ENCODE data around the gene PLEKHA4. TPM values are rescaled to one million over a fixed set of nuclear protein-coding genes. Genes with fewer than 3 reads are reported as not detected.

The PLEKHA4 gene
- total and polyA plus RNA-seq, 9 of the 15 experiments (the other 6 are each of a cell fraction or from before 2014, with no cell fraction given) = 0.07 to 30.8 (median 11.4) TPM

GRCh38 chr19:48795055-48795684, 73.2 kb downstream of the PLEKHA4 start (continued):
- TF ChIP-seq CBX3 (IDR thresholded peaks at IDR 0.05; ENCODE audit: borderline replicate concordance in 1 of 2, low read length in 2 of 2) = peak in 1 of 2 experiments; percentile 77; a peak in 1 of 3 replicates
- TF ChIP-seq POLR2H (tag; IDR thresholded peaks at IDR 0.05; ENCODE audit: low read depth) = no peak
- peak; percentile 38; the same call in 1 of the 2 replicates for TF ChIP-seq NFE2 (IDR thresholded peaks at IDR 0.05; ENCODE audit: low read depth)
- no peak for TF ChIP-seq RBBP5 (IDR thresholded peaks at IDR 0.05; ENCODE audit: borderline replicate concordance, insufficient read depth, low read length, poor library complexity, severe bottlenecking)
- no peak for TF ChIP-seq BMI1 (IDR thresholded peaks at IDR 0.05; ENCODE audit: low read length)
- TF ChIP-seq BHLHE40 (IDR thresholded peaks at IDR 0.05; ENCODE audit: low read length) = peak; percentile 18; the same call in 1 of the 2 replicates
- no peak for TF ChIP-seq NR4A1 (CRISPR knock-in tag; IDR thresholded peaks at IDR 0.05)
- peak; percentile 85 for TF ChIP-seq NR4A1 (tag; IDR thresholded peaks at IDR 0.05)
- peak; percentile 70; the same call in 1 of the 2 replicates for TF ChIP-seq ZEB2 (IDR thresholded peaks at IDR 0.05)
- TF ChIP-seq LEF1 (IDR thresholded peaks at IDR 0.05) = no peak
- no peak; a peak in 1 of 4 replicates for TF ChIP-seq FOXA3 (CRISPR knock-in tag; conservative IDR thresholded peaks at IDR 0.05 in 1 of 2, IDR thresholded peaks at IDR 0.05 in 1 of 2)
- no peak for TF ChIP-seq NCOA1 (IDR thresholded peaks at IDR 0.05; ENCODE audit: low read depth)
- TF ChIP-seq SMARCE1 (IDR thresholded peaks at IDR 0.05) = 0 out of 2 replicates have a peak, but pooled peaks have one; percentile 13
- no peak for TF ChIP-seq ELK1 (CRISPR knock-in tag; IDR thresholded peaks at IDR 0.05)
- no peak for TF ChIP-seq GATAD2B (IDR thresholded peaks at IDR 0.05; ENCODE audit: borderline replicate concordance)
- TF ChIP-seq MCM3 (IDR thresholded peaks at IDR 0.05) = no peak
- peak; percentile 97 for TF ChIP-seq POLR2AphosphoS2 (IDR thresholded peaks at IDR 0.05; ENCODE audit: low read length)
- no peak for TF ChIP-seq PKNOX1 (IDR thresholded peaks at IDR 0.05)
- peak; percentile 96 for TF ChIP-seq CTCFL (IDR thresholded peaks at IDR 0.05; ENCODE audit: borderline replicate concordance, insufficient read depth, low read depth, low read length, poor library complexity, severe bottlenecking)
- peak; percentile 68; the same call in 1 of the 2 replicates for TF ChIP-seq HMGXB4 (CRISPR knock-in tag; IDR thresholded peaks at IDR 0.05)
- no peak for TF ChIP-seq NCOA2 (IDR thresholded peaks at IDR 0.05; ENCODE audit: partially characterized antibody in 2 of 2)
- TF ChIP-seq CBX5 (IDR thresholded peaks at IDR 0.05; ENCODE audit: borderline replicate concordance, low read depth) = no peak
- no peak for TF ChIP-seq KLF10 (CRISPR knock-in tag; IDR thresholded peaks at IDR 0.05)
- TF ChIP-seq ESRRA (IDR thresholded peaks at IDR 0.05; ENCODE audit: borderline replicate concordance, low read depth) = peak; percentile 63
- TF ChIP-seq TCF3 (CRISPR knock-in tag; IDR thresholded peaks at IDR 0.05) = peak; percentile 43
